H1 (cell line): ENCODE results near the gene LOXHD1. TPM values are rescaled to one million over a fixed set of nuclear protein-coding genes. Genes with fewer than 3 reads are reported as not detected.

ENCODE experiments used
- BACH1 ChIP-seq: IDR thresholded peaks from 2 replicates; pipeline ENCODE4 v1.6.1; 2012; ENCODE audit warnings: low read length, improper control_type of control experiment
- polyA plus RNA-seq, 7 experiments: library from polyadenylated mRNA; depleted of rRNA in 3 of 7; stranded (reverse) in 5 of 7; unstranded in 2 of 7; fragments of >200 nt in 5 of 7; fragments of 200-250 nt in 2 of 7; gene quantifications; 1 replicate in 5 of 7; 2 replicates in 1 of 7; 4 replicates in 1 of 7; pipeline versions ENCODE4 v1.2.1 to v1.2.3, GENCODE V29; 2011 to 2013; ENCODE audit warnings: missing spikeins in 2 of 7, mixed read lengths in 2 of 7
- total RNA-seq: library from RNA; stranded (reverse); fragmentation: NEBNext Ultra II Directional; extraction: Animal tissue kit (Norgen Biotek cat#: 25700); gene quantifications from 2 replicates; pipeline ENCODE4 v1.2.1, GENCODE V29; 2021

LOXHD1 gene
- total and polyA plus RNA-seq, 2 of the 8 experiments (the other 6 are each of a cell fraction or from before 2014, with no cell fraction given), result 0.02 TPM; not detected in 1

- no peak for TF ChIP-seq BACH1
Measured at GRCh38 chr18:46679846-46680598, 23.0 kb upstream of the LOXHD1 start (continued).
